ENCODE data around the gene FALEC. TPM values are rescaled to one million over a fixed set of nuclear protein-coding genes. Genes with fewer than 3 reads are reported as not detected.

Gene FALEC
- total and polyA plus RNA-seq, 9 of the 15 experiments (the other 6 are each of a cell fraction or from before 2014, with no cell fraction given), result 0.15 to 1.8 (median 0.53) TPM; not detected in 5

DNA sequence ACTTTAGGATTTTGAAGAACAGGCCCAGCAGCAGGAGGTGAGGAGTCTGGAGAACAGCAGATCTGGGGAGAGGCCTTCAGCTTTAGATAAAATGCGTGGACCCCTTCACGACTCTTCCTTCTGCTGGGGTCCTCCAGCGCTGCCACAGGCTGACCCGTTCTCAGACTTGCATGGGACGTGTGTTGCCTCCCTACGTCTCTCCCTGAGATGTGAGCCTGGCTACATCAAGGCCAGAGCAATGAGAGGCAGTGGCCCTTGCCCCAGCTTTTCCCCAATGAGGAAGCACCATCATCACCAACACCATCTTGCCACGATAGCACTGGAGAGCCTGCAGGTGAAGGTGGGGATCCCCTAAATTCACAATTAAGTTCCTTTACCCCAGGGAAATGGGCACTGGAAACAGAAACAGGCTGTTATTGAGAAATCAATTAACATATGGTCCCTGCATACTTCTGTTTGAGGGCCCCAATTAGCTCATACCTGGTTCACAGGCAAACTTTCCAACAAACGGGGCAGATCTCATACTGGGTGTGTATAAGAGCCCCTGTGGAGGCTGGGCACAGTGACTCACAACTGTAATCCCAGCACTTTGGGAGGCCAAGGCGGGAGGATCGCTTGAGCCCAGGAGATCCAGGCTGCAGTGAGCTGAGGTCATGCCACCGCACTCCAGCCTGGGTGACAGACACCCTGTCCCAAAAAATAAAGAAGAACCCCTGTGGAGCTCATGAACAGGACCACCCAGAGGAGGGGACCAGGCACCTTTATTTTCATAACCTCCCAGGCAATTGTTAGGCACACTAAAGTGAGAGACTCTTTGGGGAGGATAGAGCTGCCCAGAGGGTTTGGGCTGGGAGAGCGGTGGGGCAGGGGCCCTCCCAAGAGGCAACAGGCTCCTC is 21.5 kb downstream of the FALEC start (continued):
- TF ChIP-seq ZNF23 (CRISPR knock-in tag; IDR thresholded peaks at IDR 0.05) (no peak), SOX6 (IDR thresholded peaks at IDR 0.05) (no peak), ZBTB2 (IDR thresholded peaks at IDR 0.05) (no peak)

DNA sequence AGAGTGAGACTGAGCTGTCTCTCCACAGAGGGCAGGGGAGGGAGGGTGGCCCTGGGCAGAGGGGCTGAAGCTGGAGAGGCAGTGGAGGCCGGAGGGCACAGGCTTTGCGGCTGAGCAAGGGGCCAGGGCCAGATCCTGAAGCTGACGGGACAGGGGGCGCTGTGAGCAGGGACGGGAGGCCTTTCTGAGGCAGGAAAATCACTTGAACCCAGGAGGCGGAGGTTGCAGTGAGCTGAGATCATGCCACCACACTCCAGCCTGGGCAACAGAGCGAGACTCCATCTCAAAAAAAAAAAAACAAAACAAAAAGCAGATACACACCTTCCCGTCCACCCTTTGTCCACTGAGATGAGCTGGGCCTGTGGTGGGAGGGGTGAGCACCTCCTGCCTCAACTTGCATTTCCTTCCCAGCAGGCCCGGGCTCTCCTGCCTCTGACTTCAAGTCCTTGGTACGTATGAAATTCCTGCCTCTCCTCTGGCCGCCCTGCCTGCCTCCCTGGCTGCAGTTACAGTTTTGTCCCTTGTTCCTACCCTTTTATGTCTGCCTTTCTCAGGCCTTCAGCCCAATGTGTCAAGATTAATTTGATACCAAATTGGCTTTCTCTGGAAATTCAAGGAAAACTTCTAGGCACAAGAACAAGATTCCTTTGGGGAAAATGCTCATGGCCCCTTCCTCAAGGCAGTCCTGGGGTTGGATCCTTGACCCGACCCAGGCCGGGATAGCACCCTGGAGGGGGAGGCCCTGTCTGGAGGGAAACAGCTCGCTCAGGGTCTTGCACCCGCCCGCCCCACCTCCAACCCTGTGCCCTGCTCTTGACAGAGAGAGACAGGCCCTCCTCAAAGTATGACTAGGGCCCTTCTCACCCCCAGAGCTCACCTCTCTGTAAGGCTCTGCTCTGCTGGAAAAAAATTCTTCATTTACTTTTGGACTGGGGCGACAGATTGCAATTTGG is 22.5 kb downstream of the FALEC start:
- Histone ChIP-seq H3K9ac (ENCODE audit: insufficient read depth in 1 of 2, low read depth in 2 of 2, low read length in 2 of 2) (peak overlapping the region in 1 of 2 experiments; percentile 79; a peak in 2 of 4 replicates), H3K27ac (ENCODE audit: extremely low read depth, low read depth, low read length) (no peak overlapping the region; the same call in 2 of the 3 replicates), H3K4me2 (ENCODE audit: insufficient read depth, low read length) (no peak overlapping the region), H2AFZ (ENCODE audit: low read depth, low read length) (peak overlapping the region; percentile 82), H3K9me3 (replicated peaks; ENCODE audit: control insufficient read depth, insufficient read depth, low read depth, low read length) (no peaks in the 10 kb centered on the region), H3K9me1 (ENCODE audit: control insufficient read depth, insufficient read depth, low read length) (no peaks in the 10 kb centered on the region), H3K27me3 (ENCODE audit: control insufficient read depth in 2 of 2, insufficient read depth in 2 of 2, low read length in 2 of 2) (no peaks in the 10 kb centered on the region), H3K4me3 (no peak overlapping the region), H3K36me3 (ENCODE audit: control insufficient read depth, insufficient read depth, low read length) (no peaks in the 10 kb centered on the region), H3K79me2 (ENCODE audit: control insufficient read depth, insufficient read depth, low read length) (no peaks in the 10 kb centered on the region), H3K4me1 (replicated peaks in 1 of 2; ENCODE audit: control insufficient read depth in 2 of 2, insufficient read depth in 2 of 2, low read length in 2 of 2) (peaks cover 4 to 20% of the 10 kb centered on the region in 2 experiments; a peak in 4 of 5 replicates), H4K20me1 (replicated peaks; ENCODE audit: control insufficient read depth, insufficient read depth, low read length) (no peaks in the 10 kb centered on the region)
- no peak for FAIRE-seq
- ChIA-PET CTCF (ENCODE audit: low intra/inter-chr PET ratio) (no interaction called here), POLR2A (interaction anchor here (0.6 to 6.3 kb wide), 4 partner anchors 9 to 78 kb away, joined by 3 to 53 read pairs (median 6); partner anchors contain the start of genes ADAMTSL4 and FALEC)
- intact Hi-C loops (cut with micrococcal nuclease), result no loop called here
- 76% methylated on average over 15 of the region's 17 CpGs for WGBS (ENCODE audit: insufficient coverage, low coverage, missing lambda C conversion rate)
- BruUV-seq (replicated peaks), result no TSS peak
- peak in 1 of 4 experiments; percentile 48 for DNase-seq (ENCODE audit: extremely low read depth in 1 of 4, low spot score in 3 of 4)
- in situ Hi-C loops (cut with MboI), result no loop called here
- peak; percentile 75 for ATAC-seq
- TF ChIP-seq ZNF592 (IDR thresholded peaks at IDR 0.05) (0 out of 2 replicates have a peak, but pooled peaks have one; percentile 39), TFAP4 (CRISPR knock-in tag; IDR thresholded peaks at IDR 0.05; ENCODE audit: borderline replicate concordance) (0 out of 2 replicates have a peak, but pooled peaks have one; percentile 5), SMARCA4 (IDR thresholded peaks at IDR 0.05) (0 out of 2 replicates have a peak, but pooled peaks have one; percentile 11), NCOA2 (IDR thresholded peaks at IDR 0.05; ENCODE audit: partially characterized antibody in 2 of 2) (no peak), NR0B1 (IDR thresholded peaks at IDR 0.05; ENCODE audit: partially characterized antibody) (no peak)

All from K562 (cell line).